Calu3 (cell line): ENCODE results near the gene HS3ST6. TPM values are rescaled to one million over a fixed set of nuclear protein-coding genes. Genes with fewer than 3 reads are reported as not detected.

Experiments
- BruUV-seq: library from RNA; stranded (reverse); fragments of 400-500 nt; replicated peaks from 2 replicates; lab custom pipeline; 2021; lab: Mats Ljungman, UMichigan
- CTCF ChIA-PET: fragments of 300-600 bp; sonication (Branson Sonifier 250); formaldehyde crosslinking; loops from one replicate; lab custom pipeline; 2022; ENCODE audit warnings: antibody characterized with exemption; lab: Charles Lee
- DNase-seq: peaks from one replicate; pipeline ENCODE4 v3.0.0; 2022
- H3K27ac Mint-ChIP-seq: one replicate; pipeline ENCODE4 v1.8.0; 2022; ENCODE audit warnings: mixed read lengths; ENCODE audit not compliant: unreplicated experiment
- H3K27me3 Mint-ChIP-seq: one replicate; pipeline ENCODE4 v1.8.0; 2022; ENCODE audit warnings: mixed read lengths; ENCODE audit not compliant: unreplicated experiment
- H3K36me3 Mint-ChIP-seq: one replicate; pipeline ENCODE4 v1.8.0; 2022; ENCODE audit warnings: mild to moderate bottlenecking, moderate library complexity, mixed read lengths; ENCODE audit not compliant: insufficient read depth, unreplicated experiment
- H3K4me1 Mint-ChIP-seq: one replicate; pipeline ENCODE4 v1.8.0; 2022; ENCODE audit warnings: mild to moderate bottlenecking, low read depth, mixed read lengths; ENCODE audit not compliant: unreplicated experiment
- H3K4me3 Mint-ChIP-seq: one replicate; pipeline ENCODE4 v1.8.0; 2022; ENCODE audit warnings: mild to moderate bottlenecking, low read depth, moderate library complexity, mixed read lengths; ENCODE audit not compliant: unreplicated experiment
- H3K9me3 Mint-ChIP-seq: one replicate; pipeline ENCODE4 v1.8.0; 2022; ENCODE audit warnings: low read depth, mixed read lengths; ENCODE audit not compliant: unreplicated experiment
- intact Hi-C: fragments of 100-400 bp; cut with micrococcal nuclease; formaldehyde crosslinking; loops from one replicate; pipeline ENCODE4 v1.10.0; 2022; ENCODE audit not compliant: unreplicated experiment
- total RNA-seq: library from RNA; stranded (reverse); gene quantifications from 2 replicates; pipeline ENCODE4 v1.2.3, GENCODE V29; 2022
- TF ChIP-seq, protein P1 (sequence below): fragments of 200-600 bp; IDR thresholded peaks from one replicate; pipeline ENCODE4 v1.8.0; 2022; ENCODE audit warnings: antibody characterized with exemption; ENCODE audit not compliant: unreplicated experiment

Gene HS3ST6
- total RNA-seq, 1 experiment from 2014 or later = not detected

DNA sequence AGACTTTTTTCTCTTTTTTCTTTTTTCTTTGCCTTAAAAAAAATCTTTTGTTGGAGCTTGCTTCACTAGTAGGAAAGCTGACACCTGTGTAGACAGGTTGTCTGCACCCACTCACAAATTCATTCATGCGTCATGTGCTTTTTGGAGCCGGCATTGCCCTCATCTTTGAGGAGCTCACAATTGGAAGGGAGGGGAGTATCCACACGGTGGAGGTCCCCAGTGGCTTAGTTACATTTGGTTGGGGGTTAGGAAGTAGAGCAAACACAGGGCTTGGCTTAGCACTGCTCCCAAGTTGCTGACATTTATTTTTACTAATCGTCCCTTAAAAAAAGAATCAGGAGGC is 27.5 kb downstream of the HS3ST6 start:
- Mint-ChIP-seq H3K4me1 (peaks cover 7% of the 10 kb centered on the region), H3K4me3 (no peak overlapping the region), H3K27ac (no peak overlapping the region), H3K9me3 (no peaks in the 10 kb centered on the region), H3K27me3 (peaks cover 54% of the 10 kb centered on the region), H3K36me3 (no peaks in the 10 kb centered on the region)
- CTCF ChIA-PET = no interaction called here
- intact Hi-C loops = no loop called here
- TF ChIP-seq, protein P1, sequence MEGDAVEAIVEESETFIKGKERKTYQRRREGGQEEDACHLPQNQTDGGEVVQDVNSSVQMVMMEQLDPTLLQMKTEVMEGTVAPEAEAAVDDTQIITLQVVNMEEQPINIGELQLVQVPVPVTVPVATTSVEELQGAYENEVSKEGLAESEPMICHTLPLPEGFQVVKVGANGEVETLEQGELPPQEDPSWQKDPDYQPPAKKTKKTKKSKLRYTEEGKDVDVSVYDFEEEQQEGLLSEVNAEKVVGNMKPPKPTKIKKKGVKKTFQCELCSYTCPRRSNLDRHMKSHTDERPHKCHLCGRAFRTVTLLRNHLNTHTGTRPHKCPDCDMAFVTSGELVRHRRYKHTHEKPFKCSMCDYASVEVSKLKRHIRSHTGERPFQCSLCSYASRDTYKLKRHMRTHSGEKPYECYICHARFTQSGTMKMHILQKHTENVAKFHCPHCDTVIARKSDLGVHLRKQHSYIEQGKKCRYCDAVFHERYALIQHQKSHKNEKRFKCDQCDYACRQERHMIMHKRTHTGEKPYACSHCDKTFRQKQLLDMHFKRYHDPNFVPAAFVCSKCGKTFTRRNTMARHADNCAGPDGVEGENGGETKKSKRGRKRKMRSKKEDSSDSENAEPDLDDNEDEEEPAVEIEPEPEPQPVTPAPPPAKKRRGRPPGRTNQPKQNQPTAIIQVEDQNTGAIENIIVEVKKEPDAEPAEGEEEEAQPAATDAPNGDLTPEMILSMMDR = no peak
- DNase-seq = no peak
- no TSS peak for BruUV-seq

- H3K4me3 Mint-ChIP-seq = no peak overlapping the region
- TF ChIP-seq, protein P1 = no peak
- H3K4me1 Mint-ChIP-seq = peaks cover 7% of the 10 kb centered on the region
- intact Hi-C loops = no loop called here
- peaks cover 59% of the 10 kb centered on the region for H3K27me3 Mint-ChIP-seq
- CTCF ChIA-PET = interaction anchor here (0.7 to 0.8 kb wide), 2 partner anchors 33 to 109 kb away, joined by 3 to 6 read pairs; no protein-coding TSS in a partner anchor
- H3K27ac Mint-ChIP-seq = no peak overlapping the region
- no peaks in the 10 kb centered on the region for H3K9me3 Mint-ChIP-seq
- H3K36me3 Mint-ChIP-seq = no peaks in the 10 kb centered on the region
- DNase-seq = no peak
- BruUV-seq = no TSS peak
Observed at GRCh38 chr16:1890024-1890707, 28.0 kb downstream of the HS3ST6 start.

DNA sequence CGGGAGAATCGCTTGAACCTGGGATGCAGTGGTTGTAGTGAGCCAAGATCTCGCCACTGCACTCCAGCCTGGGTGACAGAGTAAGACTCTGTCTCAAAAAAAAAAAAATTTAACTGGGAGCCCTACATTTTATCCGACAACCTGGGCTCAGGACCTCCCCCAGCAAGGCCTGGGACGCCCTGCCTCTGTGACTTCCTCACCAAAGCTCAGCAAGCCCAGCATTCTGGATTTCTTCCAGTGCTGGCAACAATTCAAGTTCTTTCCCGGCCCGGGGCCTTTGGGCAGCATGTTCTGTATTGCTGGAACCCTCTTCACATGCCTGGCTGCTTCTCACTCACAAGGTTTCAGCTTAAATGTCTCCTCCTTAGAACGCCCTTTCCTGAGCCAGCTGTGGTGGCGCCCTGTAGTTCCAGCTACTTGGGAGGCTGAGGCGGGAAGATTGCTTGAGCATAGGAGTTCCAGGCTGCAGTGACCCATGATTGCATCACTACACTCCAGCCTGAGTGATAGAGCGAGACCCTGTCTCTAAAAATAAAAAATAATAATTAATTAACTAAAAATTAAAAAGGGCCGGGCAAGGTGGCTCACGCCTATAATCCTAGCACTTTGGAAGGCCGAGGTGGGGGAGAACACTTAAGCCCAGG is 30.4 kb downstream of the HS3ST6 start:
- intact Hi-C loops = no loop called here
- BruUV-seq = no TSS peak
- H3K27me3 Mint-ChIP-seq = peaks cover 65% of the 10 kb centered on the region
- H3K27ac Mint-ChIP-seq = no peak overlapping the region
- H3K9me3 Mint-ChIP-seq = no peaks in the 10 kb centered on the region
- H3K36me3 Mint-ChIP-seq = no peaks in the 10 kb centered on the region
- no peak for DNase-seq
- H3K4me1 Mint-ChIP-seq = peaks cover 14% of the 10 kb centered on the region
- TF ChIP-seq, protein P1 = no peak
- CTCF ChIA-PET = no interaction called here
- H3K4me3 Mint-ChIP-seq = no peak overlapping the region

DNA sequence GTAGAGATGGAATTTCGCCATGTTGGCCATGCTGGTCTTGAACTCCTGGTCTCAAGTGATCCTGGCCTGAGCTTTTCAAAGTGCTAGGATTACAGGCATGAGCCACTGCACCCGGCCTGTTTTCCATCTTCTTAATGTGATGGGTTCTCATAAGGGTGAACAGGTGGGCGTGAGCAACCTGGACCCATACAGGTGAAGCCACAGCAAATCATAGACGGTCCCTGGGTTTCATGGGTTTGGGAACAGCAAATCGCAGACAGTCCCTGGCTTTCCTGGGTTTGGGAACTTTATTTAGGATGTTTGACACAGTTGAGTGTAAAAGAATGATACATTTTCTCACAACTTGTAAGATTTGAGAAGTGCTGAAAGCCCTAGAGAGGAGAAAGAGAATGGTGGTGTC is 33.3 kb downstream of the HS3ST6 start:
- Mint-ChIP-seq H3K27me3 (peaks cover 43% of the 10 kb centered on the region), H3K4me3 (no peak overlapping the region), H3K9me3 (no peaks in the 10 kb centered on the region), H3K4me1 (peaks cover 13% of the 10 kb centered on the region), H3K27ac (no peak overlapping the region), H3K36me3 (no peaks in the 10 kb centered on the region)
- CTCF ChIA-PET = interaction anchor here (0.9 to 1.5 kb wide), 3 partner anchors 10 to 43 kb away, joined by 5 to 8 read pairs (median 7); no protein-coding TSS in a partner anchor
- intact Hi-C loops = no loop called here
- DNase-seq = no peak
- TF ChIP-seq, protein P1 = no peak
- BruUV-seq = no TSS peak
